Common myeloid progenitor, CD34-positive (primary cell): ENCODE measurements around the gene BASP1.

Experiments used
- CTCF ChIA-PET: fragments of 350-600 bp; sonication (Branson Sonifier 250); formaldehyde crosslinking; loops from one replicate; lab custom pipeline; 2021; ENCODE audit warnings: antibody characterized with exemption; lab: Charles Lee
- POLR2A ChIA-PET: fragments of 350-600 bp; sonication (Branson Sonifier 250); formaldehyde crosslinking; loops from one replicate; lab custom pipeline; 2021; ENCODE audit warnings: antibody characterized with exemption; lab: Charles Lee
- DNase-seq, 3 donors: peaks; one replicate each; pipeline versions ENCODE4 v3.0.0 to v3.0.0-alpha.2; 2013
- H3K27ac ChIP-seq, 2 experiments: 1 replicate in 1 of 2; 2 replicates in 1 of 2; pipeline ENCODE4 v1.7.0; 2013; ENCODE audit warnings: inconsistent platforms in 2 of 2, low read length in 2 of 2, mild to moderate bottlenecking in 2 of 2, low read depth in 1 of 2, moderate library complexity in 1 of 2; ENCODE audit not compliant: severe bottlenecking in 2 of 2, insufficient read depth in 1 of 2, poor library complexity in 1 of 2
- H3K27me3 ChIP-seq, 5 experiments: replicated peaks in 2 of 5; 1 replicate in 3 of 5; 2 replicates in 2 of 5; pipeline versions ENCODE4 v1.6.1 to v1.7.0; 2013; ENCODE audit warnings: low read length in 4 of 5, mild to moderate bottlenecking in 2 of 5, moderate library complexity in 2 of 5, inconsistent platforms in 1 of 5; ENCODE audit not compliant: insufficient read depth in 5 of 5, control insufficient read depth in 4 of 5
- H3K36me3 ChIP-seq, 4 experiments: 1 replicate in 2 of 4; 2 replicates in 2 of 4; pipeline versions ENCODE4 v1.6.1 to v1.7.0; 2013; ENCODE audit warnings: low read length in 3 of 4, control low read depth in 1 of 4, mild to moderate bottlenecking in 1 of 4; ENCODE audit not compliant: control insufficient read depth in 4 of 4, insufficient read depth in 4 of 4
- H3K4me1 ChIP-seq, 4 experiments: 1 replicate in 3 of 4; 2 replicates in 1 of 4; pipeline versions ENCODE4 v1.6.1 to v1.7.1; 2013; ENCODE audit warnings: low read length in 3 of 4, mild to moderate bottlenecking in 3 of 4, control low read depth in 1 of 4, inconsistent platforms in 1 of 4, moderate library complexity in 1 of 4; ENCODE audit not compliant: control insufficient read depth in 4 of 4, insufficient read depth in 4 of 4; ENCODE audit errors: control extremely low read depth in 1 of 4
- H3K4me3 ChIP-seq, 7 experiments: 1 replicate in 4 of 7; 2 replicates in 3 of 7; pipeline versions ENCODE4 v1.5.1 to v1.7.0; 2013; ENCODE audit warnings: mild to moderate bottlenecking in 7 of 7, low read length in 6 of 7, moderate library complexity in 6 of 7, inconsistent platforms in 2 of 7, low read depth in 2 of 7, control low read depth in 1 of 7; ENCODE audit not compliant: insufficient read depth in 4 of 7, control insufficient read depth in 1 of 7; ENCODE audit errors: extremely low read depth in 1 of 7
- H3K9me3 ChIP-seq, 5 experiments: 1 replicate in 4 of 5; 2 replicates in 1 of 5; pipeline versions ENCODE4 v1.6.1 to v1.7.1; 2013; ENCODE audit warnings: low read length in 4 of 5, mild to moderate bottlenecking in 2 of 5, inconsistent platforms in 1 of 5, low read depth in 1 of 5, moderate library complexity in 1 of 5; ENCODE audit not compliant: control insufficient read depth in 4 of 5, insufficient read depth in 2 of 5; ENCODE audit errors: control extremely low read depth in 1 of 5
- WGBS: methylation state at CpG from one replicate; pipeline ENCODE4 v1.1.5; 2013; ENCODE audit not compliant: insufficient coverage; 5-methylcytosine and 5-hydroxymethylcytosine counted together

Gene BASP1

GRCh38 chr5:17234374-17234773 is 16.9 kb downstream of the BASP1 start:
- WGBS = 100% methylated on average over 1 of the region's 5 CpGs
- ChIA-PET POLR2A (no interaction called here), CTCF (no interaction called here)

DNA sequence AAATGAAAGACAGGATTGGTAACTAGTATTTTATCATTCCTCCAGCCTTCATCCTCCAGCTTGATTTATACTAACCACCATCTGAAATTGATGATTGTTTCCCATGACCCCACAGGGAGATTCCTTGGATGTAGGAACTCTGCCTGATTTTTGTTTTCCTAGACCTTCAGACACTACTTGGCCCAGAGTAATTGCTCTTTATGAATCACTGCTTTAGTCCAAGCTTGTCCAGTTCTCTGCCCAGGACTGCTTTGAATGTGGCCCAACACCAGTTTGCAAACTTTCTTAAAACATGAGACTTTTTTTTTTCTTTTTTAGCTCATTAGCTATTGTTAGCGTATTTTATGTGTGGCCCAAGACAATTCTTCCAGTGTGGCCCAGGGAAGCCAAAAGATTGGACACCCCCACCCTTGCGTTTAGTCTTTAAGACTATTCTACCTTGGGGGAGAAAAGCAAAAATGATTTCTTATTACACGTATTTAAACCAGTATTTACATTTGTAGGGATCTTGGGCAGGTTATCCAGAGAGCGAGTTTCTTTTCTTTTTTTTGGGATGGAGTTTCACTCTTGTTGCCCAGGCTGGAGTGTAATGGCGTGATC is 18.4 kb downstream of the BASP1 start:
- H3K9me3 ChIP-seq = no peaks in the 10 kb centered on the region
- DNase-seq = no peak
- no peak overlapping the region for H3K4me3 ChIP-seq
- 100% methylated on average over 3 of the region's 5 CpGs for WGBS
- POLR2A ChIA-PET = no interaction called here
- no peaks in the 10 kb centered on the region for H3K27me3 ChIP-seq
- H3K36me3 ChIP-seq = peaks cover 2 to 9% (median 5%) of the 10 kb centered on the region in 4 experiments
- CTCF ChIA-PET = no interaction called here
- H3K4me1 ChIP-seq = peaks cover 0 to 4% (median 1%) of the 10 kb centered on the region in 4 experiments
- no peak overlapping the region for H3K27ac ChIP-seq

More at GRCh38 chr5:17234374-17234773, 16.9 kb downstream of the BASP1 start:
- Histone ChIP-seq H3K4me1 (peaks cover 0 to 4% (median 2%) of the 10 kb centered on the region in 4 experiments), H3K27me3 (no peaks in the 10 kb centered on the region), H3K4me3 (no peak overlapping the region), H3K36me3 (peaks cover 2 to 9% (median 5%) of the 10 kb centered on the region in 4 experiments), H3K27ac (no peak overlapping the region), H3K9me3 (no peaks in the 10 kb centered on the region)
- DNase-seq = no peak

GRCh38 chr5:17238521-17239041 is 21.1 kb downstream of the BASP1 start:
- Histone ChIP-seq H3K9me3 (no peaks in the 10 kb centered on the region), H3K4me3 (no peak overlapping the region), H3K36me3 (peaks cover 0 to 3% (median 0%) of the 10 kb centered on the region in 4 experiments), H3K27ac (no peak overlapping the region), H3K4me1 (peaks cover 0 to 4% (median 1%) of the 10 kb centered on the region in 4 experiments), H3K27me3 (no peaks in the 10 kb centered on the region)
- ChIA-PET CTCF (interaction anchor here (2.7 kb wide), 1 partner anchor 1066 kb away, joined by 6 read pairs; no protein-coding TSS in a partner anchor), POLR2A (interaction anchor here (0.7 kb wide), 1 partner anchor 635 kb away, joined by 3 read pairs; no protein-coding TSS in a partner anchor)
- DNase-seq = no peak
- WGBS = 100% methylated on average over 1 of the region's 6 CpGs

- H3K4me1 ChIP-seq = peaks cover 0 to 4% (median 0%) of the 10 kb centered on the region in 4 experiments
- H3K4me3 ChIP-seq = no peak overlapping the region
- no peak for DNase-seq
- H3K9me3 ChIP-seq = no peaks in the 10 kb centered on the region
- H3K27me3 ChIP-seq = no peaks in the 10 kb centered on the region
- ChIA-PET POLR2A (no interaction called here), CTCF (interaction anchor here (2.7 kb wide), 1 partner anchor 1064 kb away, joined by 6 read pairs; no protein-coding TSS in a partner anchor)
- H3K36me3 ChIP-seq = peaks cover 0 to 2% (median 0%) of the 10 kb centered on the region in 4 experiments
- 100% methylated on average over 4 of the region's 6 CpGs for WGBS
- H3K27ac ChIP-seq = no peak overlapping the region
Observed at GRCh38 chr5:17239953-17240352, 22.5 kb downstream of the BASP1 start.

- peaks cover 0 to 4% (median 0%) of the 10 kb centered on the region in 4 experiments for H3K4me1 ChIP-seq
- WGBS = no CpG with 5 or more reads among the region's 1 CpG
- CTCF ChIA-PET = interaction anchor here (2.7 kb wide), 1 partner anchor 1064 kb away, joined by 6 read pairs; no protein-coding TSS in a partner anchor
- no peaks in the 10 kb centered on the region for H3K9me3 ChIP-seq
- no peak for DNase-seq
- POLR2A ChIA-PET = no interaction called here
- H3K4me3 ChIP-seq = no peak overlapping the region
- no peaks in the 10 kb centered on the region for H3K27me3 ChIP-seq
- peaks cover 0 to 2% (median 0%) of the 10 kb centered on the region in 4 experiments for H3K36me3 ChIP-seq
- no peak overlapping the region for H3K27ac ChIP-seq
Observed at GRCh38 chr5:17240487-17240886, 23.1 kb downstream of the BASP1 start.

GRCh38 chr5:17241635-17242034 is 24.2 kb downstream of the BASP1 start:
- H3K4me1 ChIP-seq = peaks cover 0 to 4% (median 0%) of the 10 kb centered on the region in 4 experiments
- CTCF ChIA-PET = interaction anchor here (0.8 kb wide), 1 partner anchor 1065 kb away, joined by 3 read pairs; no protein-coding TSS in a partner anchor

More at GRCh38 chr5:17241635-17242034, 24.2 kb downstream of the BASP1 start:
- DNase-seq = no peak
- POLR2A ChIA-PET = no interaction called here
- Histone ChIP-seq H3K27me3 (no peaks in the 10 kb centered on the region), H3K36me3 (peaks cover 0 to 2% (median 0%) of the 10 kb centered on the region in 4 experiments), H3K9me3 (no peaks in the 10 kb centered on the region), H3K27ac (no peak overlapping the region), H3K4me3 (no peak overlapping the region)
- 98% methylated on average over 3 of the region's 7 CpGs for WGBS
